Colon (tissue), 2 donors: Measurements from ENCODE around the gene HECTD2.
"Not testable (repeated sequence)": the region's sequence is repeated elsewhere in the genome, so short reads cannot be mapped to it uniquely, and the experiment has no call there.

Source experiments
- FAIRE-seq: peaks from 2 replicates; lab custom pipeline; 2012; peaks lifted over from hg19 to GRCh38; lab: Jason Lieb, UNC
- donor health status: control.
- donor health status: control.

HECTD2 gene

DNA sequence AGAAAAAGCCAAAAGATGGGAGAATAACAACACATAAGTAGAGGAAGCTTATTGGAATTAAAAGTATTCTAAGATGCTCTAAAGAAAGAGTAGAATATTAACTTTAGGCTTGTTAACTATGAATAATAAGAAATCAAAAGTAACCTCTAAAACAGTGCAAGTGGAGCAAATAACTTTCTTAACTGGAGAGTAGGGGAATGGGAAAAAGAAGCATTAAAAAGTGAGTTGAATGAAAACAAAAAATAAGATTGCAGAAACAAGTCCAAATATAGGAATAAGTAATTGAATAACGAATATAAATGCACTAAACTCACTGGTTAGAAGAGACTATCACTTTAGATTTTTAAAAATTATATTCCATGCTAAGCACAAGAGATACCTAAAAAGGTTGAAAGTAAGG lies 63.9 kb downstream of the HECTD2 start:
- no peak for FAIRE-seq

DNA sequence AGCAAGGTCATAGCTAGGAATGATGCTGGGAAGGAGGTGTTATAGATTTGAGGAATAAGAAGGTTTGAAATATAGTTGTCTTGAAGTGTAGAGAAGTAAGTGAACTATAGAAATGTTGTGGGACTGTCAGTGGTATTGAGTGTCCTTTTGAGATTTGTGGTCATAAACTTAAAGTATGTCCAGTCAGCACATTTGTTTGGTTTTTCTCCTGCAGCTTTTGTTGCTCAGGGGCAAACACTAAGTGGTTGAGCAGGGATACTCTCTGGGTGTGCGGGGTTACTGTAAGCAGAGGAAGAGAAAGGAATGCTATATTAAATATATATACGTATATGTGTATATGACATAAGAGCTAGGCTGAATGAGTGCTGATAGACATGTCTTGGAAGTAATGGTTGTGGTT lies 67.1 kb downstream of the HECTD2 start:
- no peak for FAIRE-seq

DNA sequence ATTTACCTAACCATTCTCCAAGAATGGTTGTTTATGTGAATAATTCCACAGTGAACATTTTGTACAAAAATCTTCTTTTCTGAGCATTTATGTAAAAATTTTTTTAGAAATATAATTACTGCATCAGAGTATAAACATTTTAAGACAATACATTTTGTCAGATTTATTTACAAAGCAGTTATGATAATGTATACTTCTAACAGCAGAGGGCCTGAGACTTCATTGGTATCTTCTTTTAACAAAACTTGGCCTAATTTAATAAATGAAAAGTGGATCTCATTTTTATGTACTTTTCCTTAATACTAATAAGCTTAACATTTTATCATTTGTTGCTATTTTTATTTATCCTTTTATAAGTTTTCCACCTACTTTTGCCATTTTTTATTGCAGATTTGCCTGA lies 69.4 kb downstream of the HECTD2 start:
- FAIRE-seq = no peak

DNA sequence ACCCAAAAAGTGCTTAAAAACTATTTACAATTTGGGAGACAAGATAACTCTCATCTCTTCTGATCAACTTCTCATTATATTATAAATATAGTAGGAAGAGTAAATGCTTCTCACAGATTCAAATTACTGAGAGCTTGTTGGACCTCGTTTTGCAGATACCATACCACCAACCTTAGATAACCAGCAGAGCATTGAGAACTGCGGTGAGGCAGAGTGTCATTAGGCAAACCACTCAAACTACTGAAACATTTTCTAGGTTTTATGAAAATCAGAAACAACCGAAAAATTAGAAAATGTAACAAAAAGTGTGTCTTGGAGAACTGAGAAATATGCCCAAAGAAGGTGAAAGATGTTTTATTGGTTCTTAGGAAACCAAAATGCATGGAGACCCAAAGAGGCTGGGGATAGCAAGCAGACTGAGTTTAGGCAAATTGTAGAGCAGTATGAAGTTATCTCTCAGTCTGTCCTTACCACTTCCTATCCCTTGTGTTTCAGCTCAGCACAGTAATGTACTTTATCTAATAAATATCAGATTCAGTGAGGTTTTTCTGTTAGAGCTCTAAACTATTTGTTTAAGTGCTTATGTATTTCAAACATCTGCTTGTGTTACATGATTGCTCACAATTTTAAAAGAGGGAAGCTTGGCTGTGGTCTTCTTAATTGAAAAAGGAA lies 77.9 kb downstream of the HECTD2 start:
- FAIRE-seq = no peak

DNA sequence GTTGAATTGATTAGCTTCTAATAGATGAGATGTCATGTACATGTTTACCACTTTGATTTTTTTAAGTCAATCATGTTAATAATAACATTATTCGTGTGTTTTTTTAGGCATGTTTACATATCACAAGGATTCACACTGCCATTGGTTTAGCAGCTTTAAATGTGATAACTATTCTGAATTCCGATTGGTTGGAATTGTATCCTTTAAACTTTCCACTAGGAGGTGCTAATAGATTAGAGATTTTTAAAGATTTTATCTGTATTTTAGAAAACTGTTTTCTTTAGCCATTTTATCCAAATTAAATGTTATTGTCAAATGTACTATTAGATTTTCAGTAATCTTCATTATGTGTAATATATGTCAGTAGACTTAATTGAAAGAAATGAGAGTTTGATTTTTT lies 83.2 kb downstream of the HECTD2 start:
- peak; percentile 88 for FAIRE-seq

DNA sequence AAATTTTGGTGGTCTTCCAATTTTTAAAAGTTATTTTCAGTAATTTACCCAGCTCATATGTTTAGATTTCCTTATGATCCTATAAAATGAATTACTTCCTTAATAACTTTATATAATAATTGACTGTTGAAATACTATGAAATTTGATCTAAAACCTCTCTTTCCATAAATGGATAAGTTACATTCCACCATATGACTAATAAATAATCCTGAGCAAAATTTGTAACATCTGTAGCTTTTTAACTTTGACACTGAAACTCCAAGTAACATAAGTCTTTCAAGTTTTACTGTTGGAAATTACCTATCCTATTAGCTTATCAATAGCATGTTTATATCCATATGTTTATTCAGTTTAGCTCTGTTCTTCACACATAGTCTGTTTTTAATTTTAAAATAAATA lies 85.3 kb downstream of the HECTD2 start:
- peak; percentile 43 for FAIRE-seq

DNA sequence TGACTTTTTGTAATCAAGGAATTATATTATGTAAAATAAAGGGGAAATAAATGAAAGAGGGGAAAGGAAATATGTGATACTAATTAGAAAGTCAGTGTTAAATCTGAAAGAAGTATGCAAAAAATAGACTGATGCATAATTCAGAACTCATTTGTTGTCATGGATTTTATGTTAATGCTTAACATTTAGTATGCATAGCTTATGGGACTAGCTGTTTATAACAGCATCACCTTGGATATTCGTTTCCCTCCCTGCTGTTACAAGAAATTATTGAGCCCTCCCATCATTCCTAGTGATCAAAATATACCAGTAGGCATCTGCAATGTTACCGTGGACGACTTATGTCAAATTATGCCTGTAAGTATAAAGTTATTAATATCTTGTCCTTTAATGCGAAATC lies 85.9 kb downstream of the HECTD2 start:
- no peak for FAIRE-seq

DNA sequence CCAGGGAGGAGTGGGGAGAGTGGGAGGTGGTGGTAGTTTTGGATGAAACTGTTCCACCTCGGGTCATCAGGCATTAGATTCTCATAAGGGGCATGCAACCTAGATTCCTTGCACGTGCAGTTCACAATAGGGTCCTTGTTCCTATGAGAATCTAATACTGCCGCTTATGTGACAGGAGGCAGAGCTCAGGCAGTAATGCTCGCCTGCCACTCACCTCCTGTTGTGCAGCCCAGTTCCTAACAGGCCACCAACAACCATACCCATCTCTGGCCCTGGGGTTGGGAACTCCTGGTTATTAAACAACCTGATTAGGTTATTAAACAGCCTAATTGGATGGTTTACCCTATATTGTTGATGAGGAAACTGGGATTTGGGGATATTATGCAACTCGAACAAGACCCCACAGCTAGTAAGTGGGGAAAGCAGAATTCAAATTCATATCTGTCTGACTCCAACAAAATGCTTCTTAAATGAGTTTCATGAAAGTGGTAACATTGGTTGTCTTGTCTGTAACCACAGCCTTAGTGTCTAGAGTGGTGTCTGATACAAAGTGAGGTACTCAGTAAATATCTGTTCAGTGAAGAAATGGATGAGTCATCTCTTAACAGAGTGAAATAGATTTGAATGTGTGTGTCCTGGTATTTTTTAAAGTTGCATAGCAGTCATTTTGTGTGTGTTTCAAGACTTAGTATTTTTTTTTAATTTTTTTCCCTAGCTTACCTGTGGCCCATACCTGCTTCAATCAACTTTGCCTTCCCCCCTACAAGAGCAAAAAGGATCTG lies 101.6 kb downstream of the HECTD2 start:
- FAIRE-seq = no peak

DNA sequence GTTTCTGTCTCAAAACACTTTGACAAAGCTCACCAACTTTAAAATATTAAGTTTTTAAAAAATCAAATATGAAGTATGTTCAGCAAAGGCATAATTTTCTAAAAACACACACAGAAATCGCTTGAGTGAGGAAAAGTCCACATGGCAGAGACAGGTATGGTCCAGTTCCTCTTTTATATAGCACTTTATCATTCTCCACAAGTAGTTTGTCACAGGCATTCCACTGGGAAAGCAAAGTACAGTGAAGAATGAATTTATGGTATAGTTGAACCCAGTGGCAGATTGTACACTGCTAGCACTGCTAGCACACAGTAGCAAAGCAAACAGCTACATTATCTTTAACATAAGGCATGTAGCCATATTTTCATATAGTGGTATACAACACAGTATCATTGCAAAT lies 102.3 kb downstream of the HECTD2 start:
- FAIRE-seq = no peak

DNA sequence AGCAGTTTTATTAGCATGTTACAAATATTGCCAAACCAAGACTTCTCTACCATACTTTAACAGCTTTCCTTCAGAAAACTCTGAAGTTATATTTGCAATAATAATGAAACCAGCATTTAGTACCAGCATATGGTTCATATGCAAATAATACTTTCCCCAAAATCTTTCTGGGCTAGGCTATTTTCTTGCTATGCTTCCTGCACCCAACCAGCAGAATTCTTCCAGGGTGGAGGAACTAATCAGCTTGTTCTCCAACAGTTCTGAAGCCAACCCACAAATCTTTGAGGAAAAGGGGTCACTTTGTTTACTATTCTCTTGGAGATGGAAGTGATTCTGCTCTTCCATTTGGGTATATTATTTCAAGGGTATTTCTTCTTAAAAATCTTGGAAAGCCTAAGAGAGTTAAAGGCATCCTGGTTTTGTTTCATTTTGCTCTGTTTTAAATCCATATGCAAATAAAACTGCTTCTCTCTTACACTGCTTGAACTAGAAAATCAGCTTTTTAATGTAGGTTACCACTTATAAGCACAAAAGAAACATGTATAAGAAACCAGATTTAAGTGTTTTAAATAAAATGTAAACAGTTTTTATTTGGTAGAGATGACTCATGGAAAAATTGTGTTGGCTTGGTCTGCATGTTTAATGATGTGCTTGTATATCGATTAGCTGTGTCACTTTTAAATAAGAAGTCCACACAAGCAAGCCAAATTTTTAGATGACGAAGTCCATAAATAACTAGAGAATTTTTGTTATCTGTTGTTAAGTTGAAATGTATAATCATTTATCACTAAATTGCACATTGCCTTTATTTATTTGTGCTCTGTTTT lies 103.7 kb downstream of the HECTD2 start:
- no peak for FAIRE-seq

DNA sequence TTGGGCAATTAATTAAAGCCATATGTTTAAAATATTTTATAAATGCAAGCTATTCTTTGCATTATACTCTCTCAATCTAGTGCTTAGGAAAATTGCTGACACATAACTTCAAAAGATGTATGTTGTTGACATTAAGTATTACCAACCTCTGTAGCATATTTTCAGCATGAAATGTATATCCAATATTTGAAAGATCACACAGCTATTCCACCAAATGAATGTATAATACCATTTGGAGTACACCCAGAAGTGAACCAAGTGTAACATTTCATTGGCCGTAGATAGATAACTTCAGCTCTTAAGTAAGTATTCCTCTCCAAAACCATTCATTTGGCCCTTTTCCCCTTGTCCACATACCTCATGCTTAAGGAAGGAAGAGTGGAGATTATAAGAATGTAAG lies 104.6 kb downstream of the HECTD2 start:
- no peak for FAIRE-seq

DNA sequence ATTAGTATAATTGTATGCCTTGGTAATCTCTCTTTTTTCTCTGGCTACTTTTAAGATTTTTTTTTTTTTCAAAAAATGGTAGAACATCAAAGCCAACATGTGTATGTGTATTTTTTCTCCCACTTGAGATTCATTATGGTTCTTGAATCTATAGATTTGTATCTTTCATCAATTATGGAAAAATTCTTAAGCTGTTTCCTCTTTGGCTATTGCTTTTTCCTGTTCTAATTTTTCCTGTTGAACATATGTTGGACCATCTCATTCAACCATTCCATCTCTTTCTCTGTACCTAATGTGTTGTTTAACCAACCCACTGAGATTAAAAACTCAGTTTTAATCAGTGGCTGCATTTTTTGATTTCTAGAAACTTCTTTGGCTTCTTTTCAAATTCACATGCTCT lies 107.2 kb downstream of the HECTD2 start:
- no peak for FAIRE-seq

DNA sequence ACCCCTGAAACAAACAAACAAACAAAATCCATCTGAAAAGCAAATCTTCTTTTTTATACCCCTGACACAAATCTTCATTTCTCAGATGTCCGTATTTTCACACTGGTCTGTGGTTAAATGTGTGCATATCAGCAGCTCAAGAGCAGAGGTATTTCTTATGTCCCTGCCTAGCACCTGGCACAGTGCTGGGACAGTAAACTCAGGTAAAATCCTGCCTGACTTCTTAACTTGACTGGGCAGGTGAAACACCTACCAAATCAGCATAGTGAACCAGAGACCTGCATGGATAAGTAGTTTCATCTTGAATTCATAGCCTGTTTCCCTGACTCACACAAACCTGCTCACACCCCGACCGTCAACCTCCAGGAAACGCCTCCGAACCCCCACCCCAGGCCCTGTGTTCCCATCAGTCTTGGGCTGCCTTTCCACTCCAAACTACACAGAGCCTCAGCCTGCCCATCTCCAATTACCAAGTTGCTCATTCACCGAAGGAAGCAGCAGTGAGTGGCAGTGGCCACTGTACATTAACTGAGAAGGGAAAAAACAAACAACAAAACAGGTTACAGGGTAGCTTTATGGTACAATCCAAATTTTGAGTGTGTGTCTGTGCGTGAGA lies 109.9 kb downstream of the HECTD2 start:
- no peak for FAIRE-seq

DNA sequence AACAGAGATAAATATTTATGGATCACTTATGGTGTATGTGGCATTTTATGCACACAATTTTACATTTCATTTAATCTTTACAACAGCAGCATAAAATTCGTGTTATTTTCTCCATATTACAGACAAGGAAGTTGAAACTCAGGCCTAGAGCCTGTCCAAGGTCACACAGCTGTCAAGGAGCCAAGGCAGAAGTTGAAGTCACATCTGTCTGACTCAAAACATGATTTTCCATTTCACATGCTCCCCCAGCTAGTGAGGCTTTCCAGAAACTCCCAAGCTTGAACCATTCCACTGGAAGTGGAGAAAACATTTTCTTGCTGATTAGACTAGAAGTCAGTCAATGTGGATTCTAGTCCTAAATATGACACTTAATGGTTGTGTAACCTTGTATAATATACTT lies 110.5 kb downstream of the HECTD2 start:
- FAIRE-seq = no peak

DNA sequence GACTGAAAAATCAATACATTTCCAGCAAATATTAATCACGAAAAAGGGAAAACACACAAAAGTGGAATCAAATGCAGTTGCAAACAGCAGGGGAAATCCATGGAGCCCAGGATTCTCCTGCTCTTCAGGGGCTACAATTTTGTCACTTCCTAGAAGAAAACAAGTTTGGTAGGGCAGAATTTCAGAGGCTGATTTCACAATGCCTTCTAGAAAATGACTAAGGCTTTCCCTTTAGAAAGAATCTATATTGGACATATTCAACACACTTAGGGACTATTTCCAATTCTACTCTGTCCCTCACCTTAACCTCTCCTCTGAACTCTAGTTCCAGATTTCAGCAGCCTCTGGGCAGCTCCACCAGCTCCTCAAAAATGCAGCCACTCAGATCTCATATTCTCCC lies 111.3 kb downstream of the HECTD2 start:
- no peak for FAIRE-seq

DNA sequence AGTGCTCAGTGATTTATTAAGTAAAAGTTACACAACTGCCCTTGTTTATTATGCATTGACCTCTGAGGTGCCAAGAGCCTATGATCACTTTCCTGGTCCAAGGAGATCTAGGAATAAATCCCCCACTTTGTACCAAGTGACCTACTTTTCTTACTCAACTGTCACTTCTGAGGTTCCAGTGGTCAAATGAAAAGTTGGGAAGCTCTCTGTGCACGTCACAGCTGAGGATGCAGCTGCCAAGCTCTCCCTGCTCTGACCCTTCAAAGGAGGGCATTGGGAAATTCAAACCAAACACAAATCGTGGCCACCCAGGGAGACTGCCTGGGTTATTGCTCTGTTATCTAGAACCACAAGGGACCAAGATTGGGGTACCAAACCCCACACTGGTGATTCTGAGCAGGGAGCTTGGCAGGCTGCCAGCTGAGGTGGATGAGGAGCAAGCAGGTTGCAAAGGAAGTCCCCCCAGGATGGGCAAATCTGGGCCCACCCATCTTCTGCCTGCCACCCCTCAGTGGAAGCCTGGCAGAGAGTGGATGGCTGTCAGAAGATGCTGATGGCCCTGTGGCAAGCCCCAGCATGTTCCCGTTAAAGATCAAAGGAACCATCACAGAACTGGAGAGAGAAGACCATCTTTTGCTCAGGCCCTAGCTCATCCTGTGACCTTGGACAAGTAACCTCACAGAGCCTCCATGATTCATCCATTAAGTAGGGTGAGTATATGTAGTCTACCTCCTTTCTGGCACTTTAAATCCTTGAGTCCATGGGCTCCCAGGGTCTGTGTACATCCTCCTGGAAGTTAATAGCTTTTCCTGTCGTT lies 116.0 kb downstream of the HECTD2 start:
- FAIRE-seq = no peak

DNA sequence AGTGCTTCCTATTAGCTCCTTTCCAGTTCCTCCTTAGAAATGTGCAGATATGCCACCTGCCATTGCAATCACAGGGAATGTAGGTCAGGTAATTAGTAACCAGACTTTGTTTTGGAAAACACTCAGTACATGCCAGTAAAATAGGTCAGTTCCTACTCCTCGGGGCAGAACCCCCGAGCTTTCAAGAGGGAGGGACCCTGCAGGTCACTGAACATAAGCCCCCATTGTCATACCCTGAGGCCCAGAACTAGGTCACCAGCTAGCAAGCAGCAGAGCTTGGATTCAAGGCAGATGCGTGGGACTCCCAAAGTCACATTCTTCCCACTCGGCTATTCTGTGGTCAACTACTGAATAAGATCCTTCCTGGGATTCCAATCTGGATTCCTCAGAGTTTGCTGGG lies 117.9 kb downstream of the HECTD2 start:
- FAIRE-seq = no peak

DNA sequence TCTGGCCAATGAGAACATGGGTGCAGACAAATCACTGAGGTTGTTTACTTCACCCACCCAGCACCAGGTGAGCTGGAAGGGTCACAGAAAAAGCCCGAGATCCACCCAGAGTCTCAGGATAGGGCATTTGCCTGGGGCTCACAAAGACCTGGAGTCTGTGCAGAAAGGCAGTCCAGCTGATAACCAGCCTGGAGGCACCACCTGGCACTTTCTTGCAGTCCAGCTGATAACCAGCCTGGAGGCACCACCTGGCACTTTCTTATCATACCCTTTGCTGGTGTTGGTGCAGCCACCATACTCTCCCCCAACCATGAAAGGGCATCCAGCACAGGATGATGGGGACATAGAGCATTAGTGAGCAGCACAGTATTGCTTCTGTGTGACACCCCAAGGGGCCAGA lies 118.6 kb downstream of the HECTD2 start:
- FAIRE-seq = no peak

DNA sequence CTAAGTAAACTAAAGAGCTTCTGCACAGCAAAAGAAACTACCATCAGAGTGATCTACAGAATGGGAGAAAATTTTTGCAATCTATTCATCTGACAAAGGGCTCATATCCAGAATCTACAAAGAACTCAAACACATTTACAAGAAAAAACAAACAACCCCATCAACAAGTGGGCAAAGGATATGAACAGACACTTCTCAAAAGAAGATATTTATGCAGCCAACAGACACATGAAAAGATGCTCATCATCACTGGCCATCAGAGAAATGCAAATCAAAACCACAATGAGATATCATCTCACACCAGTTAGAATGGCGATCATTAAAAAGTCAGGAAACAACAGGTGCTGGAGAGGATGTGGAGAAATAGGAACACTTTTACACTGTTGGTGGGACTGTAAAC lies 124.6 kb downstream of the HECTD2 start:
- FAIRE-seq = not testable (repeated sequence)

DNA sequence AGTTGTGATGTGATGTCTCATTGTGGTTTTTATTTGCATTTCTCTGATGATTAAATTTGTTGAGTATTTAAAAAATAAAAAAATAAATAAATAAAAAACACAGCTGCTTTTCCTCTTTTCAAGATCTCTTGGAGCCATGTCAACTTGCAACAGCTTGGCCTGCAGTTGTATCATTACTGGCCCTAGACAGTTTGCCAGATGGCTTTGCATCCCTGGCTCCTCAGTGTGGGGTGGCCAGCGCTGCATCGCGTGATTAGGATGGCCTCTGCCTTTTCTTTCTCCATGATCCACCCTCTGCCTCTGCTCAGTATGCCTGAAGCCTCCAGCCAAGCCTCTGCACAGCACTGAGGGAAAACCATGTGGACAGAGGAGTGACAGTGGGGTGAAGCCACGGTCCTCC lies 126.0 kb downstream of the HECTD2 start:
- FAIRE-seq = no peak

DNA sequence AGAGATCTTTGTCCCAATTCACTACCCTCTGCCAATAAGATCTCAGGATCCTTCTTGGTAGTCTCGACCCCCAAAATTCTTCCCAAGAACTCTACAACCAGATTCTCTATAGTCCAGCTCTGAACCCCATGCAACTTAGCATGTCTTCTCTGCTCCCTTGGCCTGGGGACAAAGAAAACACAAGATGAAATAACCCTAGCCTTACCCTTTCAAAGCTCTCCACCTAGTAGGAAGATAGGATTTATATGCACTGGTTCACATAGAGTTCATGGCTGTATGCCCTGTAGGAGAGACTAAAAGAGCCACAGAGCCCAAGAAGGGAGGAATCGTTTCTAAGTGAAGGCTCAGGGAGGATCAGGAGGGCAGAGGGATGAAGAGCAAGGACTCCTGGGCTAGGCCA lies 126.6 kb downstream of the HECTD2 start:
- FAIRE-seq = no peak
